OCI-LY7 (cell line): ENCODE measurements around the gene CD70. TPM values are rescaled to one million over a fixed set of nuclear protein-coding genes. Genes with fewer than 3 reads are reported as not detected.
"Not testable (repeated sequence)": the region's sequence is repeated elsewhere in the genome, so short reads cannot be mapped to it uniquely, and the experiment has no call there.

Experiments
- Bru-seq: library from RNA; stranded (reverse); fragments of 400-500 nt; gene quantifications from one replicate; lab custom pipeline; 2021; lab: Mats Ljungman, UMichigan
- BruChase-seq, 2 experiments: library from RNA; stranded (reverse); fragments of 400-500 nt; gene quantifications; one replicate each; lab custom pipeline; 2021; lab: Mats Ljungman, UMichigan
- BruUV-seq: library from RNA; stranded (reverse); fragments of 400-500 nt; replicated peaks from 2 replicates; lab custom pipeline; 2021; lab: Mats Ljungman, UMichigan
- CTCF ChIA-PET: fragments of 300-600 bp; sonication (Branson Sonifier 250); formaldehyde crosslinking; loops from one replicate; lab custom pipeline; 2022; ENCODE audit warnings: antibody characterized with exemption; ENCODE audit not compliant: unreplicated experiment; lab: Charles Lee
- POLR2A ChIA-PET: fragments of 300-600 bp; sonication (Branson Sonifier 250); formaldehyde crosslinking; loops from one replicate; lab custom pipeline; 2022; ENCODE audit warnings: antibody characterized with exemption; lab: Charles Lee
- DNase-seq: peaks from one replicate; pipeline ENCODE4 v3.0.0-alpha.2; 2015; ENCODE audit warnings: low spot score
- H2AFZ ChIP-seq: fragments of 200-600 bp; sonication (generic), shearing (Covaris generic); 2 replicates; pipeline ENCODE4 v1.6.1; 2014; ENCODE audit warnings: mild to moderate bottlenecking, antibody characterized with exemption, low read length, moderate library complexity
- H3K27ac ChIP-seq: fragments of 200-600 bp; sonication (generic); 2 replicates; pipeline ENCODE4 v1.5.1; 2014; ENCODE audit warnings: mixed run types, low read depth, mild to moderate bottlenecking, moderate library complexity, low read length, inconsistent platforms; ENCODE audit not compliant: poor library complexity, severe bottlenecking
- H3K36me3 ChIP-seq: fragments of 200-600 bp; sonication (generic); 2 replicates; pipeline ENCODE4 v1.6.1; 2014; ENCODE audit warnings: mild to moderate bottlenecking, antibody characterized with exemption, low read length, moderate library complexity, mixed read lengths; ENCODE audit not compliant: insufficient read depth
- H3K4me1 ChIP-seq: fragments of 200-600 bp; sonication (generic); 2 replicates; pipeline ENCODE4 v1.5.1; 2014; ENCODE audit warnings: mild to moderate bottlenecking, low read length; ENCODE audit not compliant: insufficient read depth, poor library complexity, severe bottlenecking
- H3K4me2 ChIP-seq: fragments of 200-600 bp; sonication (generic); 2 replicates; pipeline ENCODE4 v1.6.1; 2014; ENCODE audit warnings: mild to moderate bottlenecking, low read length
- H3K4me3 ChIP-seq: fragments of 200-600 bp; sonication (generic); 2 replicates; pipeline ENCODE4 v1.5.1; 2014; ENCODE audit warnings: mild to moderate bottlenecking, low read depth, low read length; ENCODE audit not compliant: poor library complexity, severe bottlenecking
- H3K79me2 ChIP-seq: fragments of 200-600 bp; sonication (generic); 2 replicates; pipeline ENCODE4 v1.6.1; 2016; ENCODE audit warnings: low read depth, mild to moderate bottlenecking, low read length, moderate library complexity, mixed read lengths; ENCODE audit not compliant: insufficient read depth
- H3K9me2 ChIP-seq: fragments of 200-600 bp; sonication (generic); 2 replicates; pipeline ENCODE4 v1.6.1; 2016; ENCODE audit warnings: mild to moderate bottlenecking, low read length, mixed read lengths; ENCODE audit not compliant: insufficient read depth
- H3K9me3 ChIP-seq: fragments of 200-600 bp; sonication (generic); 2 replicates; pipeline ENCODE4 v1.6.1; 2014; ENCODE audit warnings: mild to moderate bottlenecking, mixed run types, low read length, mixed read lengths
- H4K20me1 ChIP-seq: fragments of 200-600 bp; sonication (generic); 2 replicates; pipeline ENCODE4 v1.6.1; 2014; ENCODE audit warnings: mild to moderate bottlenecking, antibody characterized with exemption, low read length, moderate library complexity, mixed read lengths; ENCODE audit not compliant: insufficient read depth
- EZH2phosphoT487 ChIP-seq: fragments of 200-600 bp; sonication (generic); IDR thresholded peaks from 2 replicates; pipeline ENCODE4 v1.6.1; 2018; ENCODE audit warnings: low read depth, borderline replicate concordance, mild to moderate bottlenecking, mixed run types, antibody characterized with exemption, low read length, moderate library complexity, mixed read lengths
- intact Hi-C: fragments of 100-400 bp; cut with micrococcal nuclease; formaldehyde crosslinking; loops from one replicate; pipeline ENCODE4 v1.10.0; 2022; ENCODE audit not compliant: unreplicated experiment
- long read RNA-seq: library from polyadenylated mRNA; stranded (forward); transcript quantifications from one replicate; pipeline ENCODE4 v2.0.0, GENCODE V29; 2022
- total RNA-seq, 2 experiments: library from RNA; depleted of rRNA in 1 of 2; stranded (reverse); fragments of >200 nt in 1 of 2; shearing (Covaris generic) in 1 of 2; gene quantifications; 2 replicates each; pipeline ENCODE4 v1.2.3, GENCODE V29; 2014 to 2022
- TF ChIP-seq, protein P1 (sequence below): fragments of 200-600 bp; sonication (generic); conservative IDR thresholded peaks from 2 replicates; pipeline ENCODE4 v1.5.1; 2014; ENCODE audit warnings: mild to moderate bottlenecking, antibody characterized with exemption, low read length, moderate library complexity, mixed read lengths

CD70 gene, protein sequence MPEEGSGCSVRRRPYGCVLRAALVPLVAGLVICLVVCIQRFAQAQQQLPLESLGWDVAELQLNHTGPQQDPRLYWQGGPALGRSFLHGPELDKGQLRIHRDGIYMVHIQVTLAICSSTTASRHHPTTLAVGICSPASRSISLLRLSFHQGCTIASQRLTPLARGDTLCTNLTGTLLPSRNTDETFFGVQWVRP
- 111 and 165 TPM in 2 replicates for total RNA-seq (2014; rRNA removed; shearing (Covaris generic))
- total RNA-seq (2022) = 80.5 and 88.2 TPM in 2 replicates
- Bru-seq, nascent RNA = percentile 79 among the genes with signal in this experiment
- percentile 85 among the genes with signal in this experiment for BruChase-seq, experiment 1, labeled RNA remaining after a 6-hour chase
- percentile 86 among the genes with signal in this experiment for BruChase-seq, experiment 2, labeled RNA remaining after a 2-hour chase
- long read RNA-seq, transcript CD70-201 (3 exons, 913 nt) = major isoform, 37 of 51 reads
- long read RNA-seq, partial matches to known transcripts = 5 of 51 reads
- long read RNA-seq, other reads (novel, unspliced or antisense) = 9 of 51 reads

DNA sequence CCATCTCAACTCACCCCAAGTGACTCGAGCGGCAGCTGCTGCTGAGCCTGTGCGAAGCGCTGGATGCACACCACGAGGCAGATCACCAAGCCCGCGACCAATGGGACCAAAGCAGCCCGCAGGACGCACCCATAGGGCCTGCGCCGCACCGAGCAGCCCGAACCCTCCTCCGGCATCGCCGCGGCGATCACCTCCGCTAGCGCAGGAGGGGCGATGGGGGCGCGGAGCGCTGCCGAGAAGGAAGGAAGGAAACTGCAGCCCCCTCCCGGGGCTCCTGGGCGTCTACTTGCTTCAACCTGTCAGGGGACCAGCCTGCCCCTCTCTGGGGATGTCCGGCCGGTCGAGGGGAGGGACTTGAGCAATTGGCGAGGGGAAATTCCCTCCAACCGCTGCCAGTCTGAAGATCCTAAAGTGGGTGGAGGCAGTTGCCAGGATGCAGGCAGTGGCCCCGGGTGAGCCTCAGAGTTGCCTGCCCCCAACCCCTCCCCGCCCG lies at the start of gene CD70:
CD70 (minus strand) TSS at position 324 of the 493 bp plus-strand sequence; CDS start at position 176, 148 bp downstream.
- no TSS peak for BruUV-seq
- peak within 1 kb of the TSS; percentile 82 for H3K27ac ChIP-seq
- no peaks in the 10 kb centered on the region for H3K9me3 ChIP-seq
- H2AFZ ChIP-seq = no peak within 1 kb of the TSS; the same call in 1 of the 2 replicates
- peak within 1 kb of the TSS; percentile 76 for H3K4me3 ChIP-seq
- ChIA-PET CTCF (no interaction called here), POLR2A (interaction anchor here (0.6 to 1.0 kb wide), 2 partner anchors 10 to 33 kb away, joined by 3 to 4 read pairs; no protein-coding TSS in a partner anchor)
- DNase-seq = peak; percentile 95
- no peaks in the 10 kb centered on the region for H4K20me1 ChIP-seq
- no peaks in the 10 kb centered on the region for H3K9me2 ChIP-seq
- H3K36me3 ChIP-seq = peaks cover 23% of the 10 kb centered on the region
- H3K79me2 ChIP-seq = peaks cover 55% of the 10 kb centered on the region; the same call in 1 of the 2 replicates
- TF ChIP-seq, protein P1, sequence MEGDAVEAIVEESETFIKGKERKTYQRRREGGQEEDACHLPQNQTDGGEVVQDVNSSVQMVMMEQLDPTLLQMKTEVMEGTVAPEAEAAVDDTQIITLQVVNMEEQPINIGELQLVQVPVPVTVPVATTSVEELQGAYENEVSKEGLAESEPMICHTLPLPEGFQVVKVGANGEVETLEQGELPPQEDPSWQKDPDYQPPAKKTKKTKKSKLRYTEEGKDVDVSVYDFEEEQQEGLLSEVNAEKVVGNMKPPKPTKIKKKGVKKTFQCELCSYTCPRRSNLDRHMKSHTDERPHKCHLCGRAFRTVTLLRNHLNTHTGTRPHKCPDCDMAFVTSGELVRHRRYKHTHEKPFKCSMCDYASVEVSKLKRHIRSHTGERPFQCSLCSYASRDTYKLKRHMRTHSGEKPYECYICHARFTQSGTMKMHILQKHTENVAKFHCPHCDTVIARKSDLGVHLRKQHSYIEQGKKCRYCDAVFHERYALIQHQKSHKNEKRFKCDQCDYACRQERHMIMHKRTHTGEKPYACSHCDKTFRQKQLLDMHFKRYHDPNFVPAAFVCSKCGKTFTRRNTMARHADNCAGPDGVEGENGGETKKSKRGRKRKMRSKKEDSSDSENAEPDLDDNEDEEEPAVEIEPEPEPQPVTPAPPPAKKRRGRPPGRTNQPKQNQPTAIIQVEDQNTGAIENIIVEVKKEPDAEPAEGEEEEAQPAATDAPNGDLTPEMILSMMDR = no peak
- TF ChIP-seq EZH2phosphoT487 = no peak
- intact Hi-C loops = loop anchor here (1.0 to 2.0 kb wide), 4 partner anchors 16 to 75 kb away; partner anchors contain the start of gene TNFSF9
- peaks cover 71% of the 10 kb centered on the region for H3K4me1 ChIP-seq
- H3K4me2 ChIP-seq = peak within 1 kb of the TSS; percentile 81

DNA sequence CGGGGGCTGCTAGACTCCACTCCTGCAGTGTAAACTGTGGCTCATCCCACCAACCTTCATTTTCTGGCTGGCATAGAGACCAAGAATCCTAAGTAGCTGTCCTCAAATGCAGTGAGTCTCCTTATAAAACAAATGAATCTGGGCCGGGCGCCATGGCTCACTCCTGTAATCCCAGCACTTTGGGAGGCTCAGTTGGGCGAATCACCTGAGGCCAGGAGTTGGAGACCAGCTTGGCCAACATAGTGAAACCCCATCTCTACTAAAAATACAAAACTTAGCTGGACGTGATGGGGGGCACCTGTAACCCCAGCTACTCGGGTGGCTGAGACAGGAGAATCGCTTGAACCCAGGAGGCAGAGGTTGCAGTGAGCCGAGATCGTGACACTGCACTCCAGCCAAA lies 49.4 kb upstream of the CD70 start:
- H3K9me3 ChIP-seq, H2AFZ ChIP-seq, H3K4me3 ChIP-seq, H4K20me1 ChIP-seq, H3K9me2 ChIP-seq, POLR2A ChIA-PET, H3K27ac ChIP-seq, CTCF ChIA-PET, H3K79me2 ChIP-seq, DNase-seq, H3K36me3 ChIP-seq, BruUV-seq, intact Hi-C loops: not testable (repeated sequence)
- Histone ChIP-seq H3K4me2 (peak overlapping the region; percentile 12; the same call in 1 of the 2 replicates), H3K4me1 (peaks cover 31% of the 10 kb centered on the region)

DNA sequence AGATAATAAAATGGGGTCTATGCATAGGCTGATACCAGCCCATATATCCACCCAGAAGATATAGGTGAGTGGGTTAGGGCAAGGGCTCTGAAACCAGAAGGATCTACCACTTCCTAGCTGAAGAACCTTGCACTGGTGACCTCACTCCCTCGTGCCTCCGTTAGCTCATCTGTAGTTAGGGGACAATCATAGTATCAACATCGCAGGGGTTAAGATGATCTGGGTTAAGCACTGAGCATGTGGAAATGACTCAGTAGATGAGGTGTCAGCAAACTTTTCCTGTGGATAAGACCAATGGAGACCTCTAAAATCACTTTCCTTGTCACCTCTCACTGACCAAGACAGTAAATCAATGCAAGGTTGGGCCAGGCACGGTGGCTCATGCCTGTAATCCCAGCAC lies 48.5 kb upstream of the CD70 start:
- Histone ChIP-seq H3K4me2 (peak overlapping the region; percentile 12; the same call in 1 of the 2 replicates), H3K4me3 (no peak overlapping the region), H3K9me3 (0 out of 2 replicates have a peak, but pooled peaks cover 3% of the 10 kb centered on the region), H3K27ac (no peak overlapping the region), H3K9me2 (no peaks in the 10 kb centered on the region), H3K79me2 (no peaks in the 10 kb centered on the region), H4K20me1 (no peaks in the 10 kb centered on the region), H3K4me1 (peaks cover 31% of the 10 kb centered on the region), H2AFZ (no peak overlapping the region; the same call in 1 of the 2 replicates), H3K36me3 (no peaks in the 10 kb centered on the region)
- no peak for DNase-seq
- no TSS peak for BruUV-seq
- TF ChIP-seq, protein P1 = no peak
- no peak for TF ChIP-seq EZH2phosphoT487
- intact Hi-C loops = no loop called here
- ChIA-PET POLR2A (interaction anchor here (0.5 kb wide), 1 partner anchor 251 kb away, joined by 4 read pairs; no protein-coding TSS in a partner anchor), CTCF (no interaction called here)
